ENCODE results near the gene HCFC1.

HCFC1 gene

GRCh38 chrX:153900831-153901752 is 70.5 kb downstream of the HCFC1 start:
- peak; percentile 46 to 50 for DNase-seq

- no peak for DNase-seq
Measured at GRCh38 chrX:153897899-153898298, 73.7 kb downstream of the HCFC1 start.
